NB4 (cell line): ENCODE data around the gene ZSCAN22.
A peak's percentile ranks its signal among the peaks of the same experiment; 100 is the strongest.

Experiments
- DNase-seq: peaks from one replicate; pipeline ENCODE4 v3.0.0; 2010; ENCODE audit warnings: low read depth
- H3K4me3 ChIP-seq: one replicate; pipeline ENCODE4 v1.5.1; 2011; ENCODE audit warnings: mild to moderate bottlenecking, low read depth, low read length, moderate library complexity
- MYC ChIP-seq: IDR thresholded peaks from 2 replicates; pipeline ENCODE4 v1.6.1; 2011; ENCODE audit warnings: low read depth, low read length
- POLR2A ChIP-seq: IDR thresholded peaks from 2 replicates; pipeline ENCODE4 v1.6.1; 2011; ENCODE audit warnings: mild to moderate bottlenecking; ENCODE audit not compliant: insufficient read length; ENCODE audit errors: extremely low read depth
- TF ChIP-seq, protein P1 (sequence below): IDR thresholded peaks from 2 replicates; pipeline ENCODE4 v1.6.1; 2011; ENCODE audit warnings: low read depth, low read length
- TF ChIP-seq, protein P2 (sequence below): IDR thresholded peaks from one replicate; pipeline ENCODE4 v1.5.1; 2012; ENCODE audit warnings: low read depth, low read length

The ZSCAN22 gene

DNA sequence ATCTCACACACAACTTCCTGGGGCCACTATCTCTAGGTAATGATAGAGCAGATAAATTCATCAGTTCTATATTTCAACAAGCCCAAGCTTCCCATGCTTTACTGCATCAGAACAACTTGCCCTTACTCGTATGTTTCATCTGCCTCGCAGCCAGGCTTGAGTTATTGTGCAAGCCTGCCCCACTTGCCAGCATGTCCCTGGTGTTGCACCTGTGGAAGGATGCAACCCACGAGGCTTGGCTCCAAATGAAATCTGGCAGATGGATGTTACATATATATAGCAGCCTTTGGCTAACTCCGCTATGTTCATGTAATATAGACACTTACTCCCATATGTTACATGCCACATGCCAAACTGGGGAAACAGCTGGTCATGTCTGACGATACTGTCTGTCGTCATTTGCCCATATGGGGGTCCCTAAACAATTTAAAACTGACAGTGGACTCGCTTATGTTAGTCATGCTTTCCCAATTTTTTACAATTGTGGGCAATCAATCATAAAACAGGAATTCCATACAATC, 15.4 kb upstream of the ZSCAN22 start:
- no peak for DNase-seq
- TF ChIP-seq, protein P1, sequence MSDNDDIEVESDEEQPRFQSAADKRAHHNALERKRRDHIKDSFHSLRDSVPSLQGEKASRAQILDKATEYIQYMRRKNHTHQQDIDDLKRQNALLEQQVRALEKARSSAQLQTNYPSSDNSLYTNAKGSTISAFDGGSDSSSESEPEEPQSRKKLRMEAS = no peak
- TF ChIP-seq MYC = no peak
- TF ChIP-seq POLR2A = no peak
- TF ChIP-seq, protein P2, sequence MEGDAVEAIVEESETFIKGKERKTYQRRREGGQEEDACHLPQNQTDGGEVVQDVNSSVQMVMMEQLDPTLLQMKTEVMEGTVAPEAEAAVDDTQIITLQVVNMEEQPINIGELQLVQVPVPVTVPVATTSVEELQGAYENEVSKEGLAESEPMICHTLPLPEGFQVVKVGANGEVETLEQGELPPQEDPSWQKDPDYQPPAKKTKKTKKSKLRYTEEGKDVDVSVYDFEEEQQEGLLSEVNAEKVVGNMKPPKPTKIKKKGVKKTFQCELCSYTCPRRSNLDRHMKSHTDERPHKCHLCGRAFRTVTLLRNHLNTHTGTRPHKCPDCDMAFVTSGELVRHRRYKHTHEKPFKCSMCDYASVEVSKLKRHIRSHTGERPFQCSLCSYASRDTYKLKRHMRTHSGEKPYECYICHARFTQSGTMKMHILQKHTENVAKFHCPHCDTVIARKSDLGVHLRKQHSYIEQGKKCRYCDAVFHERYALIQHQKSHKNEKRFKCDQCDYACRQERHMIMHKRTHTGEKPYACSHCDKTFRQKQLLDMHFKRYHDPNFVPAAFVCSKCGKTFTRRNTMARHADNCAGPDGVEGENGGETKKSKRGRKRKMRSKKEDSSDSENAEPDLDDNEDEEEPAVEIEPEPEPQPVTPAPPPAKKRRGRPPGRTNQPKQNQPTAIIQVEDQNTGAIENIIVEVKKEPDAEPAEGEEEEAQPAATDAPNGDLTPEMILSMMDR = no peak
- no peak overlapping the region for H3K4me3 ChIP-seq

DNA sequence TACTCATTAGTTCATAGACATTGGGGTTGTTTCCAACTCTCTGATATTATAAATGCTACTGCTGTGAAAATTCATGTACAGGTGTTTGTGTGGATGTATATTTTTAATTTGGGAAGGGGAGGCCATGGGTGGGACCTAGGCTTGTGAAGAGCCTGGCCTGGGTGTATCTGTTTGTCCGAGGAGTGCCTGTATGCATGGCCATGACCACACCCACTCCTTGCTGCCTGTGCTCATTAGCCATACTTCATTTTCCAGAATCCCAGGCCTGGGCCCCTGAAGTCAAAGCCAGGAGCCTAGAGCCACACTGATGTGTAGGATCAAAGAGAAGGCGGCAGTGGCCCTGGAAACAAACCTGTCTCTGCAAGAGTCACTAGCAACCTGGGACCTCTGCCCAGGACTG, 11.2 kb upstream of the ZSCAN22 start:
- TF ChIP-seq, protein P2 = no peak
- no peak overlapping the region for H3K4me3 ChIP-seq

DNA sequence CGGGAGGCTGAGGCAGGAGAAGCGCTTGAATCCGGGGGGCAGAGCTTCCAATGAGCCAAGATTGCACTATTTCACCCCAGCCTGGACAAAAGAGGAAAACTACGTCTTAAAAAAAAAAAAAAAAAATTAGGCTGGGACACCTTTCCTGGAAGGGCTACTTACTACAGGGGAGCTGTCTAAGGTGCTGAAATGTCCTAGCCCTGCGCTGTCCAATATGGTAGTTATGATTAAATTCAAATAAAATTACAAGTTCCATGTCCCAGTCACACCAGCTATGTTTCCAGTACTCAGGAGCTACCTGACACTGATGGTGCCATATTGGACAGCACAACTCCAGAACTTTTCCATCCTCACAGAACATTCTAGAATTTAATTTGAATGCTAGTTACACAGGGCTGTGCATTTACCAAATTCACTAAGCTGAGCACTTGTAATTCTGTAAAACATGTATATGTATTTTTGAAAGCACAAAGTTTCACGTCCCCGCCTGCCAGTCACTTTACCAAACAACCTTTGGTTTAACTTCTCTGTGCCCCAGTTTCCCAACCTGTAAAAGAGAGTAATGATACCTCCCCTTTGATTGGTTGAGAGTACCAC, 9.2 kb upstream of the ZSCAN22 start:
- DNase-seq = peak; percentile 52
- no peak for TF ChIP-seq MYC
- TF ChIP-seq, protein P1 = no peak
- TF ChIP-seq, protein P2 = no peak
- no peak for TF ChIP-seq POLR2A
- no peak overlapping the region for H3K4me3 ChIP-seq

More for the DNA sequence above, 11.2 kb upstream of the ZSCAN22 start:
- no peak for DNase-seq

DNA sequence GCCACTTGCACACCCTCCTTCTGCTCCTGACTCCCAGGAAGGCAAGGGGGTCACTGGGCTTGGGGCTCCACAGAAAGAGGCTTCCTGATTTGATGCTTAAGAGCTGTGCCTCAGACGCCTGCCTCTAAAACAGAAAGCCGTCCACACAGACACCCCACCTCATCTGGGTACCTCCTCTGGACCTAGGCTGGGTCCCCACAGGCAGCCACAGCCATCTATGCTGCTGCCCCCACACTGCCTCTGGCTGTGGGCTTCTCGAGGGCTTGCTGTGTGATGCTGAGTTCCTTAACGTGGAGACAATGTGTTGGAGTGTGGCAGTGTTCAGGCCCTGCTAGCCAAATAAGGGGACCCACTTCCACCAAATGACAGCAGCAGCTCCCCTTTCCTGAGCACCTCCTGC, 8.5 kb upstream of the ZSCAN22 start:
- no peak for TF ChIP-seq POLR2A
- TF ChIP-seq, protein P1 = no peak
- TF ChIP-seq, protein P2 = no peak
- TF ChIP-seq MYC = no peak
- DNase-seq = no peak

DNA sequence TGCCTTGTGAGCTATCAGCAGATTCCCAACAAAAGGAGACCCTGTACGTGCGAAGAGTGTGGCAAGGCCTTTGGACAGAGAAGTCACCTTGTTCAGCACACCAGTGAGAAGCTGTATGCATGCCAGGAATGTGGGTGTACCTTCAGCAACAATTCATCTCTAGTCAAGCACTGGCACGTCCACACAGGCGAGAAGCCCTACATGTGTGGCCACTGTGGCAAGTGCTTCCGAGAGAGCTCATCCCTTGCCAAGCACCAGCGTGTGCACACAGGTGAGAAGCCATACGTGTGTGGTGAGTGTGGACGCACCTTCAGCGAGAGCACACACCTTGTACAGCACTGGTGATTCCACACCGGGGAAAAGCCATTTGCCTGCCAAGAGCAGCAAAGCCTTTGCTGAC, 7.6 kb upstream of the ZSCAN22 start:
- no peak for DNase-seq
- no peak overlapping the region for H3K4me3 ChIP-seq
- TF ChIP-seq POLR2A = no peak
- TF ChIP-seq, protein P2 = no peak
- TF ChIP-seq, protein P1 = no peak

More for the DNA sequence above, 8.5 kb upstream of the ZSCAN22 start:
- H3K4me3 ChIP-seq = no peak overlapping the region
